HG03280 (cell line): Measurements from ENCODE around the gene NUDT4.
"Not testable (repeated sequence)": the region's sequence is repeated elsewhere in the genome, so short reads cannot be mapped to it uniquely, and the experiment has no call there.

Experiments used
- ATAC-seq: cut with Tn5 transposase; IDR thresholded peaks from one replicate; pipeline ENCODE4 v1.9.1; 2021; ENCODE audit warnings: mild to moderate bottlenecking, moderate library complexity; ENCODE audit not compliant: unreplicated experiment

The NUDT4 gene

DNA sequence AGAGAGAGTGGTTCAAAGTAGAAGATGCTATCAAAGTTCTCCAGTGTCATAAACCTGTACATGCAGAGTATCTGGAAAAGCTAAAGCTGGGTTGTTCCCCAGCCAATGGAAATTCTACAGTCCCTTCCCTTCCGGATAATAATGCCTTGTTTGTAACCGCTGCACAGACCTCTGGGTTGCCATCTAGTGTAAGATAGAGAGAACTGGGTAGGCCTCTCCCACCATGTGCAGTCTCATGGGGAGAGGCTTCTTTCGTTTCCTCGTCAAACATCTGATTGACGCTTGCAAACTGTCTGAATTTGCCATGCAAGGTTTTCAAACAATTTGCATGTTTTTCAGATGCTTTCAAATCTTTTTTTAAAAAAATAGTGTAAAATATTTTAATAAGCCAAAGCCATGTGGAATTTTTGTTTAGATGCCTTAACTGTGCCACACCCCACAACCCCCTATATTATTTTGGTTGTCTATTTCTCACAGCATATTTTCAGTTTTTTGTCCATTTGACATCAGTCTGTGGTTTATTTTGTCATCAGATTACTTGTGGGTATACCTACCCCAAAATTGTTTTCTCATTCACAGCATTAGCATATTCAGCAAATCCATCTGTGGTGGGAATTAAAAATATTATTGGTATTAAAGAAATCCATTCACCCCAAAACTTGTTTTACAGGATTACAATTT lies 21.6 kb downstream of the NUDT4 start:
- peak; percentile 83 for ATAC-seq

GRCh38 chr12:93402333-93403311 lies 24.9 kb downstream of the NUDT4 start:
- no peak for ATAC-seq

DNA sequence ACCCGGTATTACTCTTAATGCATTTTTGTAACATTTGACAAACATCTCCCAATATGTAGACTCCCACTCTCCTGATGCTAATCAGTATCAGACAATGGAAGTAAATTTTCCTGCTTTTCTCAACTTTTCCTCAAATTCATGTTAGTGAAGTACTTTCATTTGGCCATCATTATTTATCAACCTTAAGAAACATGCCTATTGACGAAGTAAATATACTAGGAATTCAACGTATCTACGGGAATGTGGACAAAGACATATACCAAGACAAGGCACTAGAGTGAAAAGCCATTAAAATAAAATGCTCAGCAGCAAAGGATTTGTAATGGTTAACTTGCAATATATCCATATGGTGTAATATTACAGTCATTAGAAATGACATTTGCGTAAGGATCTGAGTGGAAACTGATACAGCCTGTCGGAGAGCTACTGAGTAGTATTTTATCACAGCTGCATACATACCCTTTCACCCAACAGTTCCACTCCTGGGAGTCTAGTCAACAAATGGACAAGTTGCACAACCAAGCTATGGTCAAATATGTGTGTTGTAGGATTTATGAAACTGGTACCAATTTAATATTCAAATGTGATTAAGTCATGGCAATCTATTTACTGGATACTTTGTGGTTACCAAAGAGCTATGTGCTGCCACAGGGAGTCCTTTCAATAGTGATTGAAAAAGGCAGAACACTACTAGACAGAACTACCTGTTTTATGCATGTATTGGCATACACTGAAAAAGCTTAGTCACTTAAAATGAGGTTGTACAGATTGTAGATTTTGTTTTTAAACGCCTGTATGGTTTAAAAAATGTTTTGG lies 26.5 kb downstream of the NUDT4 start:
- no peak for ATAC-seq

DNA sequence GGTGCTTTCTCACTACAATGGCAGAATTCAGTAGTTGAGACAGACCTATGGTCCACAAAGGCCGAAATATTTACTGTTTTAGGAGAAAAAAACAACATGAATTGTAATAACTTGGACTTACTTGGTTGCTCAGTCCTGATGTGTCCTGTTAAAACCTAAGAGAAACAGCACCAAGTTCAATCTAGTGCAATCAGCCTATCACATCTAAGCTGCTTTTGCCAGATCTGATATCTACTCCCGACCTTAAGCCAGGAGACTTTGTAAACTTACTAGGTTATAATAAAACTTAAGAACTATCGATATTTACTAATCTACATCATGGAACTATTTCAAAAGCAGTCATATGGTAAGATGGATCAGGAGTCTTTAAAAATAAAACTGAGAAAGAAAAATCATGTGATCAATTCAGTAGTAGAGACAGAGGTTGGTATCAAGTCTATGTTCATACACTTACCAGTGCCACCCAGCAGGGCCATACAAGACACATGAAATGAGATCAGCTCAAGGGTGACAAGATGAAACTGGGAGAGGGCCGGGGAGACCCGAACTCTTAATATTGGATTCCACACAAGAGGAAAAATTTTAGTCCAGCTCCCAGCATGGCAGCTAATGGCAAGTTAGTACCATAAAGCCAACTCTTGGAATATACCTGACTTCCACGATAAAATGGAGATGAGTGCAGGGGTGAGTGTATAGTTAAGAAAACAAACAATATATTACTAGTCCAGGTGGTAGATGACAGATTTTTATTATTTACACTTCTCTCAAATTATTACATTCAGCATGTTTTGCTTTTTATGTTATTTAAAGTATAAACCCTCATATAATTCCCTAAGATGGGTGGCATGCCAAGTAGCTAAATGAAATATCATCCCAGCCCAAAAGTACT lies 27.5 kb downstream of the NUDT4 start:
- no peak for ATAC-seq

DNA sequence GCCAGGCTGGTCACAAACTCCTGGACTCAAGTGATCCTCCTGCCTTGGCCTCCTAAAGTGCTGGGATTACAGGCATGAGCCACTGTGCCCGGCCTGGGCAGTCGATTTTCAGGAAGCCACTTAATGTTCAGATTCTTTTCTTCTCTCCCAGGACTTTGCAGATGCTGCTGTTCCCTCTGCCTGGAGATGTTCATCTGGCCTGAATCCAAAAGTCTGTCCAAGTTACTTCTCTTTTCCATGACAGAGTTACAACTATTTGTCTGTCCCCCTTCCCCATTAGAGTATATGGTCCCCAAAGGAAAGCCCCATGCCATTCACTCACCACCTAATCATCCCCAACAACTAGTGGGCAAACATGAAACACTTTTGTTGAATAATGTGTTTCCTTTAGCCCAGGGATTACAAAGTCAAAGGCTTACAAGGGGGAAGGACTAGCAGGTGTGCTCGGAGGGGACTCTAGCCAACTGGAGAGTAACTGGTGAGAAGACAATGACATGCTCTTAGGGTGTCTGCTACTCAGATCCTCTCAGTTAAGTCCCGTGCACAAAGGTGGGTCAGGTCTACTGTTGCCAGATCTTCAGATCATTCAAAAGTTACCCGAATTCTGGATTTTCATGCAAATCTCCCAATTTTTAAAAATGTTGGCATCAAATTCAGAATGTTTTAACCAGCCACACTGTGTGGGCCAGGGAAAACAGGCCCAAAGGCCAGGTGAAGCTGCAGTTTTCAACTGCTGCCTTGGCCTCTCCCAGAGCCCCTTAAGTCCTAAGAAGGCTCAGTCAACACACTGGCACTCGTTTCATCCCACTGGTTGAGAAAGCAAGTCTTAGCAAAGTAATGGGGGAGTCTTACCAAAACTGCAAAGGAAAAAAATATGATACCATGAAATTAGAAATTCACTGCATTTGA lies 29.6 kb downstream of the NUDT4 start:
- ATAC-seq = no peak

GRCh38 chr12:93407963-93408283 lies 30.2 kb downstream of the NUDT4 start:
- no peak for ATAC-seq

DNA sequence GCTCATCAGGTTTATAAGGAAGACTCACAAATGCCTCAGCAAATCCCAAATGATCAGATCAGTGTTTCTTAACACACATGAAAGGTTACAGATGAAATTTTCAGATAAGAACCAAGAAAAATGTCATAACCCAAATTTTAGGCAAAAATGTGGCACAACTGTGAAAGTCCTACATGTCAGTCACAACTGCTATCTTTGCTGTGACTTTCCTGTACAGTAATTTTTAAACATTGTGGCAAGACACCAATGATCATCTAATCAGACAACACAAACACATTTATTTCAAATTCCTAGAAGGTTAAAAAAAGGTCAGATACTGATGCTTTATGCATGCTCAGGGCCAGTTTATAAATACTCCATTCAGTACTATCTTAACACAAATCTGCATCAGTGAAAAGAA lies 31.1 kb downstream of the NUDT4 start:
- no peak for ATAC-seq

GRCh38 chr12:93409343-93410187 lies 31.8 kb downstream of the NUDT4 start:
- not testable (repeated sequence) for ATAC-seq

DNA sequence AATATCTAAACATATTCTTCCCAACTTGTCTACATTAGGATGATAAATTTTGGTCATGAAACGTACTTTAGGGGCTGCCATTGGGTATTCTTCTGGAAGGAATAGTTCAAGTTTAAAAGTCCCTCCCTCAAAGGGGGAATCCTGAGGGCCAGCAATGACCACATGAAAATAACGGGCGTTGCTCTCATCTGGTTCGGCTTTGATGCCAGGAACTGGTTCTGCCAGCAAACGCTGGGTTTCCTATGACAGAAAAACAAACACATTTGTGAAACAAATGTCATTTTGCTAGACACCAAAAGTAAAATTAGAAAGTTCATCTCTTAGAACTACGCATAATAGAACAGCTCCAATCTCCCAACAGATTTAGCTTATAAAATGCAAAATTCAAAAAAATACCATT lies 33.3 kb downstream of the NUDT4 start:
- not testable (repeated sequence) for ATAC-seq

GRCh38 chr12:93412396-93412795 lies 34.7 kb downstream of the NUDT4 start:
- ATAC-seq = not testable (repeated sequence)

GRCh38 chr12:93413064-93413463 lies 35.3 kb downstream of the NUDT4 start:
- ATAC-seq = no peak

- ATAC-seq = no peak
These were observed 38.2 kb downstream of the NUDT4 start for GRCh38 chr12:93415723-93416464.

DNA sequence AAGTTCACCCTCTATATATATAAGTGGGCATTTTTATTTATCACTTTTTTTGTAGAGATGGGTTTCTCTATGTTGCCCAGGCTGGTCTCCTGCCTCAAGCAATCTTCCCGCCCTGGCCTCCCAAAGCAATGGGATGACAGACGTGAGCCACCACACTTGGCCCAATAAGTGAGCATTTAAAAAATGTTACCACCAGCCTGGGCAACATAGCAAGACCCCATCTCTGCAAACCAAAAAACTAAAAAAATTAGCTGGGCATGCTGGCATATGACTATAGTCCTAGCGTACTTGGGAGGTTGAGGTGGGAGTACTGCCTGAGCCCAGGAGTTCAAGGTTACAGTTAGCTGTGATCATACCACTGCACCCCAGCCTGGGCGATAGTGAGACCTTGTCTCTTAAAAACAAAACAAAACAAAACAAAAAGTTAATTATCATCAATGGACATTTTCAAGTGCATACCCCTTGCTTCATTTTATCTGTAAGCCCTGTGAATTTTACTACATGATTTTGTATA lies 40.3 kb downstream of the NUDT4 start:
- no peak for ATAC-seq

- ATAC-seq = peak; percentile 45
These were observed 41.8 kb downstream of the NUDT4 start for GRCh38 chr12:93419388-93420034.

- no peak for ATAC-seq
These were observed 44.3 kb downstream of the NUDT4 start for GRCh38 chr12:93422050-93422449.

DNA sequence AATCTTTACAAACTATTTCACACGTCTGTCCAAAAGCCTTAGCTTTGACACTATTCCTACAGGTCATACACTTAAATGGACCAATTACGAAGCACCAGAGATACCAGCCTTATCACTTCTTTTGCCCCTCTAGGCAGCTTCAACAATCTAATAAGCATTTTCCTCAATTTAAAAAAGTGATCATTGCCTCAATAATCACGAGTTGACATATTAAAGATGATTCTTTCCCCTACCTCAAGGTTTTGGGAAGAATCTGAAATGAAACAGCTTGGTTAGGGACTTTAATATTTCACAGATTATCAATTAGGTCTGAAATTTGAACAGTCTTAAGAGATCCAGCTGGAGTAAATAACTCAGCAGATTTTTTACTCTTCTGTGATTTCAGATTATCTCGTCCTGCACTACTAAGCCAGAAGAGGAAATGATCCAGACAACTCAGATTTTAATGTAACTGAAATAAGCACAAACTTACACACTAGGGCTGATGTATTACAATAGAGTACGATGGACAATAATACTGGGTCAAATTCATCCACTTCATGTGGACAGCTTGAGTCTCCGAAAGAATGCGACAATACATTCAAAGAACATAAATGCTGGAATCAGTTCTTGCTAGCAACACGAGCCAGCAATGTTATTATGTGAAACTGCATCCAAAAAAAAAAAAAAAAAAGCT lies 48.1 kb downstream of the NUDT4 start:
- no peak for ATAC-seq
